Transverse colon (tissue), 4 donors: Measurements from ENCODE around the gene SNX33. TPM values are rescaled to one million over a fixed set of nuclear protein-coding genes. Genes with fewer than 3 reads are reported as not detected.

Experiments
- DNase-seq: peaks from one replicate; pipeline ENCODE4 v3.0.0-alpha.2; 2019
- H3K27ac ChIP-seq, 4 donors: fragments of 200-600 bp; sonication (generic); 2 replicates each; pipeline ENCODE4 v1.5.1; 2016 to 2018; ENCODE audit warnings: inconsistent platforms in 4 of 4
- H3K27me3 ChIP-seq: fragments of 200-600 bp; sonication (generic); 2 replicates; pipeline ENCODE4 v1.5.1; 2017; ENCODE audit warnings: inconsistent platforms
- H3K36me3 ChIP-seq, 4 donors: fragments of 200-600 bp; sonication (generic); 2 replicates each; pipeline ENCODE4 v1.5.1; 2017 to 2019; ENCODE audit warnings: inconsistent platforms in 4 of 4
- H3K4me1 ChIP-seq, 4 donors: fragments of 200-600 bp; sonication (generic); 2 replicates each; pipeline ENCODE4 v1.5.1; 2017 to 2020; ENCODE audit warnings: inconsistent platforms in 4 of 4
- H3K4me3 ChIP-seq, 4 donors: fragments of 200-600 bp; sonication (generic); 1 replicate in 1 of 4; 2 replicates in 3 of 4; pipeline versions ENCODE4 v1.5.1 to v1.6.1; 2017 to 2019; ENCODE audit warnings: inconsistent platforms in 4 of 4
- H3K9me3 ChIP-seq, 2 donors: fragments of 200-600 bp; sonication (generic); 2 replicates each; pipeline ENCODE4 v1.5.1; 2017 to 2019; ENCODE audit warnings: inconsistent platforms in 2 of 2
- CTCF ChIP-seq, 5 experiments: fragments of 200-600 bp in 3 of 5; fragments of 450-650 bp in 2 of 5; sonication (generic) in 3 of 5; IDR thresholded peaks; 1 replicate in 2 of 5; 2 replicates in 3 of 5; pipeline ENCODE4 v1.5.1; 2016 to 2017; ENCODE audit warnings: antibody characterized with exemption in 5 of 5, inconsistent platforms in 3 of 5, mild to moderate bottlenecking in 2 of 5, moderate library complexity in 1 of 5
- EP300 ChIP-seq: sonication (generic); formaldehyde crosslinking; IDR thresholded peaks from one replicate; pipeline ENCODE4 v1.6.1; 2017; ENCODE audit warnings: antibody characterized with exemption, low read depth
- POLR2A ChIP-seq: fragments of 450-650 bp; IDR thresholded peaks from one replicate; pipeline ENCODE4 v1.6.1; 2016; ENCODE audit warnings: antibody characterized with exemption, mild to moderate bottlenecking, moderate library complexity
- POLR2AphosphoS5 ChIP-seq, 3 donors: sonication (generic); formaldehyde crosslinking; IDR thresholded peaks; one replicate each; pipeline ENCODE4 v1.6.1; 2016; ENCODE audit warnings: antibody characterized with exemption in 3 of 3
- WGBS, 2 donors: methylation state at CpG; one replicate each; pipeline ENCODE4 v1.1.5; 2018; ENCODE audit warnings: low coverage in 1 of 2; 5-methylcytosine and 5-hydroxymethylcytosine counted together
- in situ Hi-C, 4 donors: fragments of 200-750 bp; cut with MboI; loops; one replicate each; pipeline versions ENCODE4 v1.15.0 to v1.15.1; 2017; ENCODE audit warnings: low sequenced_read_pairs in 3 of 4, low pct_ligation_motif_present in 1 of 4, low pct_unique_long_range_greater_than_20kb in 1 of 4
- intact Hi-C: fragments of 100-400 bp; cut with DNase I; formaldehyde crosslinking; loops from one replicate; pipeline ENCODE4 v1.15.1; 2023; ENCODE audit warnings: low total_unique reads
- total RNA-seq, 4 donors: library from RNA; depleted of rRNA; stranded (reverse); fragments of >200 nt; gene quantifications; one replicate each; pipeline ENCODE4 v1.1.0, GENCODE V29; 2016

Gene SNX33
- total RNA-seq, 4 donors from 2014 or later = 26.5 to 52.0 (median 36.5) TPM

- in situ Hi-C loops (loop anchor here in 3 of 4 donors (25.0 kb wide), 1 partner anchor 287 kb away; the partner anchor contains the start of gene MAN2C1 (in 3 of the 3)), intact Hi-C loops (no loop called here)
- peaks cover 57 to 68% (median 59%) of the 10 kb centered on the region in 4 donors for H3K4me1 ChIP-seq
- H3K27me3 ChIP-seq = no peaks in the 10 kb centered on the region
- WGBS, 2 donors = 55 to 79% methylated on average over 5 to 18 of the region's 19 CpGs
- H3K4me3 ChIP-seq = peak overlapping the region; percentile 66 to 90 (median 80)
- H3K9me3 ChIP-seq = no peaks in the 10 kb centered on the region
- DNase-seq = no peak
- no peaks in the 10 kb centered on the region for H3K36me3 ChIP-seq
- no peak for TF ChIP-seq CTCF (IDR thresholded peaks at IDR 0.05)
- no peak for TF ChIP-seq POLR2A
- TF ChIP-seq EP300 = no peak
- TF ChIP-seq POLR2AphosphoS5 (IDR thresholded peaks at IDR 0.05) = no peak
- H3K27ac ChIP-seq = peak overlapping the region; percentile 93 to 96 (median 94)
These were observed 1.5 kb downstream of the SNX33 start for GRCh38 chr15:75649045-75649761.

- peaks cover 61 to 74% (median 64%) of the 10 kb centered on the region in 4 donors for H3K4me1 ChIP-seq
- intact Hi-C loops (no loop called here), in situ Hi-C loops (loop anchor here in 3 of 4 donors (25.0 kb wide), 1 partner anchor 288 kb away; the partner anchor contains the start of gene MAN2C1 (in 3 of the 3))
- H3K27me3 ChIP-seq = no peaks in the 10 kb centered on the region
- 90 to 100% methylated on average over 3 to 14 of the region's 18 CpGs for WGBS, 2 donors
- no peak for DNase-seq
- peak overlapping the region in 2 of 4 donors; percentile 66 to 96 for H3K27ac ChIP-seq
- TF ChIP-seq CTCF (IDR thresholded peaks at IDR 0.05) (no peak), POLR2A (no peak), POLR2AphosphoS5 (IDR thresholded peaks at IDR 0.05) (no peak), EP300 (no peak)
- no peaks in the 10 kb centered on the region for H3K36me3 ChIP-seq
- peak overlapping the region in 2 of 4 donors; percentile 5 to 90 for H3K4me3 ChIP-seq
- H3K9me3 ChIP-seq = no peaks in the 10 kb centered on the region
These were observed 2.1 kb downstream of the SNX33 start for GRCh38 chr15:75649848-75650247.

GRCh38 chr15:75650908-75651809 is 3.4 kb downstream of the SNX33 start:
- no peaks in the 10 kb centered on the region for H3K36me3 ChIP-seq
- WGBS, 2 donors = 38% methylated on average over 9 of the region's 9 CpGs; no CpG with 5 or more reads in 1 of the 2 donors
- H3K4me1 ChIP-seq = peaks cover 58 to 75% (median 64%) of the 10 kb centered on the region in 4 donors
- TF ChIP-seq CTCF (IDR thresholded peaks at IDR 0.05) = no peak
- TF ChIP-seq POLR2A = no peak
- TF ChIP-seq EP300 = no peak
- TF ChIP-seq POLR2AphosphoS5 (IDR thresholded peaks at IDR 0.05) = no peak
- in situ Hi-C loops (no loop called here), intact Hi-C loops (no loop called here)
- H3K27ac ChIP-seq = peak overlapping the region; percentile 49 to 96 (median 64)
- peak; percentile 48 for DNase-seq
- H3K27me3 ChIP-seq = no peaks in the 10 kb centered on the region
- H3K9me3 ChIP-seq = no peaks in the 10 kb centered on the region
- H3K4me3 ChIP-seq = peak overlapping the region in 3 of 4 donors; percentile 2 to 90 (median 11)
